ENCODE results near the gene FANCC.

FANCC gene

GRCh38 chr9:95127249-95128176 is 190.0 kb downstream of the FANCC start:
- Histone ChIP-seq H3K36me3 (peaks cover 0 to 7% (median 0%) of the 10 kb centered on the region in 11 experiments; a peak in 3 of 22 replicates), H3K4me2 (peak overlapping the region; percentile 32 to 94 (median 57); a peak in 20 of 22 replicates)
- TF ChIP-seq Cebpa-rat (IDR thresholded peaks at IDR 0.05) = no peak

GRCh38 chr9:95126739-95127138 is 190.8 kb downstream of the FANCC start:
- Histone ChIP-seq H4K20me1 (no peaks in the 10 kb centered on the region; a peak in 1 of 22 replicates), H3K4me2 (no peak overlapping the region), H3K36me3 (peaks cover 0 to 7% (median 0%) of the 10 kb centered on the region in 11 experiments; a peak in 3 of 22 replicates), H3K27ac (no peak overlapping the region), H3K9ac (no peak overlapping the region), H3K4me3 (no peak overlapping the region), H3K4me1 (peaks cover 0 to 5% (median 0%) of the 10 kb centered on the region in 10 experiments; a peak in 5 of 20 replicates), H3K27me3 (no peaks in the 10 kb centered on the region), H3K9me3 (replicated peaks in 1 of 11) (no peaks in the 10 kb centered on the region)
- no peak for TF ChIP-seq Cebpa-rat (IDR thresholded peaks at IDR 0.05)

More at GRCh38 chr9:95127249-95128176, 190.0 kb downstream of the FANCC start:
- Histone ChIP-seq H3K9ac (0 out of 22 replicates have a peak overlapping the region, but pooled peaks of 1 of the 11 experiments have one; percentile 29), H3K27ac (no peak overlapping the region), H4K20me1 (no peaks in the 10 kb centered on the region; a peak in 1 of 22 replicates), H3K9me3 (replicated peaks in 1 of 11) (no peaks in the 10 kb centered on the region), H3K4me1 (peaks cover 0 to 10% (median 0%) of the 10 kb centered on the region in 10 experiments; a peak in 7 of 20 replicates), H3K4me3 (no peak overlapping the region; a peak in 1 of 20 replicates), H3K27me3 (no peaks in the 10 kb centered on the region)

DNA sequence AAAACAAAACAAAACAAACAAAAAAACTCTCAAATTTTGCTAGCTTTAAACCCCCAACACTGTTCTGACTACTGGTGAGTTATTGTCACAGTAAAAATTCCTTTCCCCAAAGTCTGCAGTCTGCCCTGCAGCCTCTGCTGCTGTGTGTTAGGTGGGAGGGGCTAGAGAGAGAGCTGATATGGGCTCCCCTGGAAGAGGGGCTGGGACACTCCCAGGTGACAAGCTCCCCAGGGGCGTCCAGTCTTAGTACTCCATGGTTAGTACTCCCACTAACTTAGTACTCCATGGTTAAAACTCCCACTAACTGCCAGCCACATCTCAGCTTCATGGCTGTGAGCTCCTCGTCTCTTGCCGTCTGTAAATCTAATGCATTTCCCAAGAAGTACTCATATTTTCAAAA is 191.9 kb downstream of the FANCC start:
- no peaks in the 10 kb centered on the region; a peak in 1 of 22 replicates for H4K20me1 ChIP-seq
- H3K27me3 ChIP-seq = no peaks in the 10 kb centered on the region
- TF ChIP-seq Cebpa-rat (IDR thresholded peaks at IDR 0.05) = no peak
- peaks cover 0 to 5% (median 0%) of the 10 kb centered on the region in 10 experiments; a peak in 5 of 20 replicates for H3K4me1 ChIP-seq
- no peak overlapping the region for H3K27ac ChIP-seq
- no peak overlapping the region for H3K9ac ChIP-seq
- H3K4me2 ChIP-seq = no peak overlapping the region
- no peak overlapping the region for H3K4me3 ChIP-seq
- peaks cover 0 to 7% (median 0%) of the 10 kb centered on the region in 11 experiments; a peak in 3 of 22 replicates for H3K36me3 ChIP-seq
- no peaks in the 10 kb centered on the region for H3K9me3 ChIP-seq (replicated peaks in 1 of 11)

GRCh38 chr9:95124582-95125367 is 192.7 kb downstream of the FANCC start:
- no peak overlapping the region for H3K27ac ChIP-seq
- no peak for TF ChIP-seq Cebpa-rat (IDR thresholded peaks at IDR 0.05)

GRCh38 chr9:95120781-95121370 is 196.6 kb downstream of the FANCC start:
- peaks cover 0 to 7% (median 0%) of the 10 kb centered on the region in 11 experiments; a peak in 3 of 22 replicates for H3K36me3 ChIP-seq
- TF ChIP-seq Cebpa-rat (IDR thresholded peaks at IDR 0.05) = no peak
- H3K4me1 ChIP-seq = peaks cover 0 to 23% (median 3%) of the 10 kb centered on the region in 10 experiments; a peak in 12 of 20 replicates
- no peaks in the 10 kb centered on the region; a peak in 1 of 22 replicates for H3K9me3 ChIP-seq (replicated peaks in 1 of 11)
- H3K27me3 ChIP-seq = no peaks in the 10 kb centered on the region
- H3K27ac ChIP-seq = no peak overlapping the region
- H3K9ac ChIP-seq = no peak overlapping the region
- H3K4me3 ChIP-seq = no peak overlapping the region
- H3K4me2 ChIP-seq = no peak overlapping the region
- no peaks in the 10 kb centered on the region for H4K20me1 ChIP-seq

More at GRCh38 chr9:95124582-95125367, 192.7 kb downstream of the FANCC start:
- H3K9ac ChIP-seq = no peak overlapping the region
- H3K4me3 ChIP-seq = no peak overlapping the region
- H3K27me3 ChIP-seq = no peaks in the 10 kb centered on the region
- H3K4me2 ChIP-seq = no peak overlapping the region
- H3K9me3 ChIP-seq (replicated peaks in 1 of 11) = no peaks in the 10 kb centered on the region; a peak in 1 of 22 replicates
- H3K4me1 ChIP-seq = peaks cover 0 to 5% (median 0%) of the 10 kb centered on the region in 10 experiments; a peak in 5 of 20 replicates
- peaks cover 0 to 7% (median 0%) of the 10 kb centered on the region in 11 experiments; a peak in 3 of 22 replicates for H3K36me3 ChIP-seq
- no peaks in the 10 kb centered on the region; a peak in 1 of 22 replicates for H4K20me1 ChIP-seq

DNA sequence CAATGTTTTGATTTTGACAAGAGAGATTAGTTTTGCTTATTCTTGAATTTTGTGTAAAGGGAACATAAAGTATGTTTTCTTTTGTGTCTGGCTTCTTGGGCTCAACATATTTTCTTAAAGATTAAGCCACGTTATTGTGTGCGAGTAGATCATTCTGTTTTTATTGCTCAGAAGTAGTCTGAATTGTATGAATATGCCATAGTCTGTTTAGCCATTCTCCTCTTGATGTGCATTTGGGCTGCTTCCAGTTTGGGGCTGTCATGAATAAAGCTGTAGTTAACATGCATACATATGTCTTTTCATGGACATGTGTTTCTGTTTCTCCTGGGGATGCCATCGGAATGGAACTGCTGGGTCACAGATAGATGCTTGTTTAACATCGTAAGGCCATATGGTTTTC is 198.9 kb downstream of the FANCC start:
- no peak for TF ChIP-seq Cebpa-rat (IDR thresholded peaks at IDR 0.05)
- H3K27me3 ChIP-seq = no peaks in the 10 kb centered on the region
- no peak overlapping the region; a peak in 2 of 22 replicates for H3K4me2 ChIP-seq
- H3K4me1 ChIP-seq = peaks cover 0 to 45% (median 25%) of the 10 kb centered on the region in 10 experiments; a peak in 16 of 20 replicates
- no peak overlapping the region for H3K27ac ChIP-seq
- no peaks in the 10 kb centered on the region for H4K20me1 ChIP-seq
- no peak overlapping the region for H3K9ac ChIP-seq
- no peak overlapping the region for H3K4me3 ChIP-seq
- no peaks in the 10 kb centered on the region for H3K36me3 ChIP-seq
- H3K9me3 ChIP-seq (replicated peaks in 1 of 11) = no peaks in the 10 kb centered on the region; a peak in 1 of 22 replicates

DNA sequence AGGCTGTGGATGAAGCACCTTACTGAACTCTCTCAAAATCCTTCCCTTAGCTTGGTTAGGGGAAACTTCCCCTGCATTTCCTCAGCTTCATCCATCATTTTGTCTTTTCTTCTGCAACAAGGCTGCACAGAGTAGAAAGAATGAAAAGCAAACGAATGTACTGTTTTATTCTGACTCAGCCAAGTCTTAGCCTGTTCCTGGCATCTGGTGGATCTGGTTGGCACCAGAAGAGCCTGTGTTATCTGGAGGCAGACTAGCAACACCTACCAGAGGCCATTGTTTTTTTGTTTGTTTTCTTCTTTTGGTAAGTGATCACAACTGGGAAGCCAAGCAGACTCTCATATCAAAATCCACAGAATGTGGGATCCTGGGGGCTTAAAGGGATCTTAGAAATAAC is 200.7 kb downstream of the FANCC start:
- peak overlapping the region in 5 of 11 experiments; percentile 5 to 93 (median 87); a peak in 7 of 22 replicates for H3K4me2 ChIP-seq
- no peaks in the 10 kb centered on the region for H3K27me3 ChIP-seq
- peaks cover 0 to 9% (median 0%) of the 10 kb centered on the region in 11 experiments; a peak in 3 of 22 replicates for H3K36me3 ChIP-seq
- no peak for TF ChIP-seq Cebpa-rat (IDR thresholded peaks at IDR 0.05)
- no peak overlapping the region for H3K27ac ChIP-seq
- no peak overlapping the region for H3K9ac ChIP-seq
- no peaks in the 10 kb centered on the region; a peak in 1 of 22 replicates for H3K9me3 ChIP-seq (replicated peaks in 1 of 11)
- H4K20me1 ChIP-seq = no peaks in the 10 kb centered on the region
- H3K4me3 ChIP-seq = no peak overlapping the region
- H3K4me1 ChIP-seq = peaks cover 0 to 55% (median 26%) of the 10 kb centered on the region in 10 experiments; a peak in 16 of 20 replicates

Data from BLaER1 treated with 17β-estradiol and CSF1 and Interleukin-3, amounts not matched to agents 10 nM and 100 nM (cell line).